Measurements from ENCODE around the gene C8G. TPM values are rescaled to one million over a fixed set of nuclear protein-coding genes. Genes with fewer than 3 reads are reported as not detected.

Gene C8G
- total and polyA plus RNA-seq, 9 of the 15 experiments (the other 6 are each of a cell fraction or from before 2014, with no cell fraction given): 0.35 to 5.9 (median 2.7) TPM; not detected in 2

GRCh38 chr9:136944519-136945332 is at the start of gene C8G, which contains the start of gene FBXW5 (continued):
- TF ChIP-seq MITF (IDR thresholded peaks at IDR 0.05) (peak; percentile 69; the same call in 1 of the 2 replicates), SMAD3 (CRISPR knock-in tag; conservative IDR thresholded peaks at IDR 0.05) (peak; percentile 83; the same call in 1 of the 2 replicates), ZNF740 (CRISPR knock-in tag; IDR thresholded peaks at IDR 0.05) (no peak), ZNF740 (tag; IDR thresholded peaks at IDR 0.05) (no peak), ZSCAN32 (CRISPR knock-in tag; IDR thresholded peaks at IDR 0.05) (no peak), TAF1 (IDR thresholded peaks at IDR 0.05; ENCODE audit: control insufficient read depth, extremely low read depth, insufficient read depth, low read length, severe bottlenecking) (peak; percentile 60), PRMT5 (CRISPR knock-in tag; IDR thresholded peaks at IDR 0.05) (no peak), CEBPG (CRISPR knock-in tag; IDR thresholded peaks at IDR 0.05) (no peak), CEBPG (tag; conservative IDR thresholded peaks at IDR 0.05 in 1 of 2, IDR thresholded peaks at IDR 0.05 in 1 of 2) (no peak), VEZF1 (CRISPR knock-in tag; IDR thresholded peaks at IDR 0.05) (peak; percentile 97), ZNF12 (CRISPR knock-in tag; IDR thresholded peaks at IDR 0.05) (no peak), ZNF212 (CRISPR knock-in tag; IDR thresholded peaks at IDR 0.05) (no peak), GABPB1 (CRISPR knock-in tag; IDR thresholded peaks at IDR 0.05) (peak; percentile 82), CREM (IDR thresholded peaks at IDR 0.05; ENCODE audit: low read depth) (peak; percentile 91), KAT8 (IDR thresholded peaks at IDR 0.05; ENCODE audit: low read depth) (no peak), ZBTB33 (CRISPR knock-in tag; IDR thresholded peaks at IDR 0.05) (peak; percentile 77), TAF15 (IDR thresholded peaks at IDR 0.05; ENCODE audit: low read depth, low read length) (no peak), E4F1 (CRISPR knock-in tag; IDR thresholded peaks at IDR 0.05; ENCODE audit: borderline replicate concordance) (no peak), STAG1 (CRISPR knock-in tag; IDR thresholded peaks at IDR 0.05; ENCODE audit: borderline replicate concordance) (no peak)
